ENCODE data around the gene HDAC4. TPM values are rescaled to one million over a fixed set of nuclear protein-coding genes. Genes with fewer than 3 reads are reported as not detected.

The HDAC4 gene
- total RNA-seq, 2 donors from 2014 or later: 22.3 to 48.6 TPM

DNA sequence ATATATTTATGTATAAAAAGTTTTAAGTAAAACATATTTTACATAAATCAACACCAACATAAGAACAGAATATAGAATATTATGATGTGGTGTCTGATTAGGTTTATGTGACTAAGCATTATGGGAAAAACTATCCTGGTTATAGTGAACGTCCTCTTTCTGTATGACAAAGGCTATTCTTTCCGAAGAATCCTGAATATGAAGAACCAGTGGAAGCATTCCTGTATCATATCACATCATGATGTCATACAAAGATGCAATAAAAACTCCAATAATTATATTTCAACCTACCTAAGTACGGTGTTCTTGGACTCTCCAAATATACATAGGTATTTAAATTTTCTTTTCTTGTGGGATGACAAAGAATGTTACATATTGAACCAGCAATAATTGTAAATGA is 37.5 kb upstream of the HDAC4 start:
- Mint-ChIP-seq H3K4me3 (no peak overlapping the region), H3K27me3 (peaks cover 6 to 8% of the 10 kb centered on the region in 2 donors)

DNA sequence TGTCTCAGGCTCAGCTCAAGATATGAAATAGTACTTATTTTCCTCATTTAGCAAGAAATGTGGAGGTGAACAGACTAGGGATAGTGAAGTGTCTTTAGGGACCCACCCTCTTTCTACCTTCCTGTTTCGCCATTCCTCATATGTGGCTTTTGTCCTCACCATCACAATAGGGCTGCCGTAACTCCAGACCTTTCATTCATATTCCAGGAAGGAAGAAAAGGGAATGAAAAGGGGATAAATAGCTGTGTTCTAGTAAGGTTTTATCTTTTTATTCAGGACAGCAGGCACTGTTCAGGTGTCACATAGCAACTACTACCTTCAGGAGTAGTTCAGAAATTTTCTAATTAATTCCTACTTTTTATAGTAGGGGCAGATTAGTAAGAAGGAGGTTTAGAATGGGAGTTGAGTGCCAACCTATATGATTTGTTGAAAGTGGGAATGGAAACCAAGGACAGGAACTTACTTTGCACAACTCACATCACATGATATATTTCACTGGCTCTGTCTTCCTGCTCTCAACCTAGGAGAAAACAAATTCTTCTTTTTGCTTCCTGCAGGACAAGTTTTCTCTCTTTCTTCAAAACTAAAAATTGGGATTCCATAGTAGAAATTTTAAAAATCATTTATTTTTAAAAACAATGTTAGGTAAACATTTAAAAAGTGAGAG is 36.0 kb upstream of the HDAC4 start:
- DNase-seq (ENCODE audit: low spot score): no peak
- H3K9me3 Mint-ChIP-seq: peaks cover 5% of the 10 kb centered on the region
- ATAC-seq: no peak
- H3K36me3 Mint-ChIP-seq: peaks cover 11% of the 10 kb centered on the region
- peaks cover 6 to 8% of the 10 kb centered on the region in 2 donors for H3K27me3 Mint-ChIP-seq
- peak overlapping the region in 1 of 2 donors; percentile 19 for H3K27ac Mint-ChIP-seq
- H3K4me1 Mint-ChIP-seq (ENCODE audit: low read depth in 2 of 2): peaks cover 27 to 32% of the 10 kb centered on the region in 2 donors
- no peak overlapping the region for H3K4me3 Mint-ChIP-seq

More for the DNA sequence above, 37.5 kb upstream of the HDAC4 start:
- ATAC-seq (no peak), DNase-seq (ENCODE audit: low spot score) (no peak)
- Mint-ChIP-seq H3K4me1 (ENCODE audit: low read depth in 2 of 2) (peaks cover 27 to 36% of the 10 kb centered on the region in 2 donors), H3K36me3 (peaks cover 7% of the 10 kb centered on the region), H3K27ac (no peak overlapping the region), H3K9me3 (peaks cover 5% of the 10 kb centered on the region)

DNA sequence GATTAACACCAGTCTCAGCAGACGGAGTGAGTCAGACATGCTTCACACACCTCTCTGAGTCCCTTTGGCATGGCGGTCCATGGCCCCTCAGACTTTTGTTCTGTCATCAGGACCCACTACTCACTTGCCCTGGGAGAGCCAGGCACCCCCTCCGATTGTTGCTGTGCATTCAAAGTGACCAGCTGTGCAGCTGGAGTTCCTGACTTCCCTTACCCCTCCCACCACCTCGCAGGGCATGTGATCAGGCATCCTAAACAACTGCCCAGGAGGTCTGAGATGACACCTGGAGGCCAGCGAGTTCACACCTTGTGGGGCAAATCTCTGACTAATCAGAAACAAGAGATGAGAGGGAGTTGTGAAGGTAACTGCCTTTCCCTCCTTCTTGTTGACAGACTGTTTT is 35.3 kb upstream of the HDAC4 start:
- ATAC-seq: no peak
- DNase-seq (ENCODE audit: low spot score): no peak
- Mint-ChIP-seq H3K9me3 (peaks cover 5% of the 10 kb centered on the region), H3K27me3 (peaks cover 6 to 8% of the 10 kb centered on the region in 2 donors), H3K27ac (peak overlapping the region in 1 of 2 donors; percentile 19), H3K36me3 (peaks cover 11% of the 10 kb centered on the region), H3K4me3 (no peak overlapping the region), H3K4me1 (ENCODE audit: low read depth in 2 of 2) (peaks cover 24 to 27% of the 10 kb centered on the region in 2 donors)

DNA sequence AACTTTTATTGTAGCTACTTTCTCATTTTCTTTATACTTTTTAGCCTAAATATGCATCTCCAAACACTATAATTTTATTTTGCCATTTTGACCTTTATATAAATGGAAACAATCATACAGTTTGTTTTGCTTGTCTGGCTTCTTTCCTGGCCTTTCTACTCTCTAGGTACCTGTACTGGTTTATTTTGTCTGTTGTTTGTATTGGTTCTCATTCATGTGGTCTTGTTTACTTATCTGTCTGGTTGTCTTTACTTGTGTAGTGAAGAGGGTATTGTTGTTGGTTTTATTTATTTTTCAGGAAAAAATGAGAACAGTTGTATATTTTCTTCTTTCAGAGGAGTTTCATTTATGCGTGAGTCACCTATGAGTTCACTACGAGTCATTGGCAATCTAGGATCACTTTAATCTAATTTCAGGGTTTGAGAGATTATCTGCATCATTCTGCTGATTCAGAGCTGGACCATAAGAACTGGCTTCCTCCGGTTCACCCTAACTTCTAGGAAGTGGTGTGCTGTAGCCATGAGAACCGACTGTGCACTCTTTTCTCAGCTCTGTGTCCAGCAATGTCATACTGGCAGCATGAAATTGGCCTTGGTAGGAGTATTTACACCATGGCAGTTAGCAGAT is 33.1 kb upstream of the HDAC4 start:
- H3K9me3 Mint-ChIP-seq: peaks cover 5% of the 10 kb centered on the region
- H3K4me1 Mint-ChIP-seq (ENCODE audit: low read depth in 2 of 2): peaks cover 12 to 15% of the 10 kb centered on the region in 2 donors
- H3K27me3 Mint-ChIP-seq: peaks cover 6% of the 10 kb centered on the region in 2 donors
- DNase-seq (ENCODE audit: low spot score) (no peak), ATAC-seq (peak in 1 of 2 donors; percentile 77)
- no peak overlapping the region for H3K27ac Mint-ChIP-seq
- no peak overlapping the region for H3K4me3 Mint-ChIP-seq
- H3K36me3 Mint-ChIP-seq: peaks cover 11% of the 10 kb centered on the region

DNA sequence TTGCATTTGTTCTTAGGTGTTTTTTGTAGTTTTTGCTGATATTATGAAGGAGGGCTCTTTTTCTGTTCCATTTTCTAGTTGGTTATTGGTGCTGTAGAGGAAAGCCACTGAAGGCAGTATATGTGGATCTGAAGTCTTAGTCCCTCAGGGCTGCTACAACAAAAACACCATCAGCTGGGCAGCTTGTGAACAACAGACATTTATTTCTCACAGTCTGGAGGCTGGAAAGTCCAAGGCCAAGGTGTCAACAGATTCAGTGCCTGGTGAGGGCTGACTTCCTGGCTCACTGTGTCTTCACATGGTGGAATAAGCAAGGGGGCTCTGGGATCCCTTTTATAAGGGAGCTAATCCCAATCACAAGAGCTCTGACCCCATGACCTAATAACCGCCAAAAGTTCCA is 31.4 kb upstream of the HDAC4 start:
- DNase-seq (ENCODE audit: low spot score) (no peak), ATAC-seq (no peak)
- Mint-ChIP-seq H3K27ac (peak overlapping the region in 1 of 2 donors; percentile 11), H3K27me3 (peaks cover 12 to 13% of the 10 kb centered on the region in 2 donors), H3K4me3 (no peak overlapping the region), H3K9me3 (peaks cover 5% of the 10 kb centered on the region), H3K36me3 (peaks cover 11% of the 10 kb centered on the region), H3K4me1 (ENCODE audit: low read depth in 2 of 2) (peaks cover 12 to 14% of the 10 kb centered on the region in 2 donors)

DNA sequence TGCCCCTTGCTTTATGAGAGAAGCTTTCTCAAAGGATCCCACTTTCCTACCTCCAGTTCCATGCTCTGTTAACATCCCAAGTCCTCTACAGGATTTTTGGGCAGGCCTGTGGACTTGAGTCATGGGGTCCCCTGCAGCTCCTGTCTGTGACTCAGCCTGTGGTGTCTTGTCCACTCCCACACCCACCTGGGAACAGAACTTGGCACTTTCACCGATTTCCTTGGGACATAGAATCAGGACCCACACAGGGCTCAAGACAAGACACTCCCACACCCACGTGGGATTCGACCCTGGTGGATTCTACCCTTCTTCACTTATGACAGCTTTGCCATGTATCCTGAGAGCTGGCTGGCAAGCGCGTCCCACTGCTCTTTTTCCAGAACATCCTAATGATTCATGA is 30.7 kb upstream of the HDAC4 start:
- peak overlapping the region in 1 of 2 donors; percentile 11 for H3K27ac Mint-ChIP-seq
- H3K9me3 Mint-ChIP-seq: peaks cover 5% of the 10 kb centered on the region
- peaks cover 13 to 14% of the 10 kb centered on the region in 2 donors for H3K27me3 Mint-ChIP-seq
- no peak overlapping the region for H3K4me3 Mint-ChIP-seq
- DNase-seq (ENCODE audit: low spot score) (no peak), ATAC-seq (no peak)
- H3K4me1 Mint-ChIP-seq (ENCODE audit: low read depth in 2 of 2): peaks cover 12 to 14% of the 10 kb centered on the region in 2 donors
- peaks cover 11% of the 10 kb centered on the region for H3K36me3 Mint-ChIP-seq

DNA sequence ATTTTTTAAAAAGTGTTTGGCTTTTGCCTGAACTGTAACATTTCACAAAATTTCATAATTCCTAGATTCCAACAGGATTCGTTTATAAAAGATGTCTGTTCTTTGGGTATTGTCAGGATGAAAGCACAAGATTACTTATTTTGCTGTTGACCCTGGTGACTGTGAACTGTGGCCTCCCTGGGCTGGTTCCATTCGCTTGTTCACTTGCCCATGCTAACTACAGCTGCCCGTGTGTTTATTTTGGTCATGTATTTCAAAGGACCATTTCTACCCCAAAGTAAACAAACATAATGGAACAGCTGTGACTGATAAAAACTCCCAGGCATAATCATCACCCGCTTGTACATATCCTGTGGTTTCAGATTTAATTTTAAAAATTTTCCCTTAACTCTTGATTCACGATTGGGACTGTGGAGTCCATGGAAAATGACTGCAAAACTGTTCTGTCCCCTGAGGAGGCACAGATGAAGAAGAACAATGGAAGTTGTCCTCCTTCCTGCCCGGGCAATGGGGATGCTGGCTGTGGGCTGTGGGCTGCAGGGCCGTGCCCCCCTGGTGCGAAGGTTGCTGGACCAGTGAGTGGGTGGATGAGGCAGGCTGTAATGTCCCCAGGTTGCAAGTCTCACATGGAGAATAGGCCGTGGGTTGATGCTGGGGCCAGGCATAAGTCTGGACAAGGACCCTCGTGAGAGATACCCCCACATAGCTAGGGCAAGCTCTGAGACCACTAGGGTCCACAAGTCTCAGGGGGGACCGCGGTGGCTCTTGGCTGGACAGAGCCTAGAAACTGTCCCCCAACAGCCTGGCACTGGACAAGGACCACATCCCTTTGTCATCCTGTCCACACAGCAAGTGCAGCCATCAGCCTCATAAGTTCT is 28.9 kb upstream of the HDAC4 start:
- ATAC-seq: no peak
- H3K36me3 Mint-ChIP-seq: peaks cover 11% of the 10 kb centered on the region
- peaks cover 5% of the 10 kb centered on the region for H3K9me3 Mint-ChIP-seq
- peaks cover 10 to 14% of the 10 kb centered on the region in 2 donors for H3K4me1 Mint-ChIP-seq (ENCODE audit: low read depth in 2 of 2)
- no peak overlapping the region for H3K4me3 Mint-ChIP-seq
- H3K27ac Mint-ChIP-seq: no peak overlapping the region
- peaks cover 10 to 14% of the 10 kb centered on the region in 2 donors for H3K27me3 Mint-ChIP-seq
- DNase-seq (ENCODE audit: low spot score): no peak

DNA sequence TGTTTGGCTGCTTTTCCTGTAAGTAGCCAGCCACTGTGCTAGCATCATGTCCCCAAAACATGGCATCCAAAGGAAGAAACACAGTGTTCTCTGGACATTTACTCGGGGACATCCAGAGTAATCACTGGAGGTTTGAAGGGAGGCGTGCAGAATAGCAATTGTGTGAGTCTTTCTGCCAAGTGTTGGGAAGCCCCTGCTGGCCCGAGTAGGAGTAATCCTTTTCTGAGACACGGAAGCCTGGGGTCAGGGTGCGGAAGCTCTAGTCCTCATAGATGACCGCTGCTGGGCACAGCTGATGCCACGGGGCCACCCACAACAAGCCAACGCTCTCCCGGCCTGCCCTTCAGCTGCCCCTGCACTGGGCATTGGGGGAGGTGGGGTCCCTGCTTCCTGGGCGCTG is 24.8 kb upstream of the HDAC4 start:
- Mint-ChIP-seq H3K27ac (no peak overlapping the region), H3K9me3 (no peaks in the 10 kb centered on the region), H3K27me3 (peaks cover 10 to 11% of the 10 kb centered on the region in 2 donors), H3K4me1 (ENCODE audit: low read depth in 2 of 2) (no peaks in the 10 kb centered on the region), H3K4me3 (no peak overlapping the region), H3K36me3 (no peaks in the 10 kb centered on the region)
- no peak for DNase-seq (ENCODE audit: low spot score)
- ATAC-seq: no peak

DNA sequence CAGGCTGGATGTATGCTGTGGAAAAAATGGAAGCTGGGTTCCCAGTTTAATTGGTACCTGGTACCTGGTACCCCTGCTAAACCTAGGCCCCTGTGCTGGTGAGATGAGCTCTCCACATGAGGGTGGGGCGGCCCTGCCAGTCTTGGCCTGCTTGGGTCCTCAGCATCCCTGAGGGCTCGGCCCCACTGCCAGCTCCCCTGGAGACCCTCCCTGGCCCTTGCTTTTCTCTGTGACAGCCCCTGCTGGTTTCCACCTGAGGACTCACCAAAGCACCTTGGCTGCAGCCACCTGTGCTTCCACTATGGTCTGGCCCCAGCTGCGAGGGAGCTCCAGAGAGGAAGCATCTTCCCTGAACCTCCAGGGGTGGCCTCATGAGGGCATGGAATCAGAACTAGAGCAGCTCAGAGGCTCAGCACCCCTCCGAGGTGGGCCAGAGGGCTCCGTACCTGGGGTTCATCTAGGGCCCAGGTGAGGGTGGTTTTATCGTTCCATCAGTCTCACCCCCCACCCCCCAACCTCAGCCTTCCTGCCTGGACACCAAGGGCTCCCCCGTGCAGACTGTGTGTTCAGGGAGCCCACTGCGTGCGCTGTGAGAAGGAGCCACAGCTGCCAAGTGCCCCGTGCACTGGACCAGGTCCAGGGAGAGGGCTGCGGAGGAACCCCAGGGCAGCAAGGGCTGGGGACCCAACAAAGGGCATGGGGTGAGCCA is 23.7 kb upstream of the HDAC4 start:
- Mint-ChIP-seq H3K27ac (no peak overlapping the region), H3K27me3 (peaks cover 16 to 18% of the 10 kb centered on the region in 2 donors), H3K36me3 (no peaks in the 10 kb centered on the region), H3K9me3 (no peaks in the 10 kb centered on the region), H3K4me1 (ENCODE audit: low read depth in 2 of 2) (no peaks in the 10 kb centered on the region), H3K4me3 (no peak overlapping the region)
- ATAC-seq: peak in 1 of 2 donors; percentile 20
- no peak for DNase-seq (ENCODE audit: low spot score)

DNA sequence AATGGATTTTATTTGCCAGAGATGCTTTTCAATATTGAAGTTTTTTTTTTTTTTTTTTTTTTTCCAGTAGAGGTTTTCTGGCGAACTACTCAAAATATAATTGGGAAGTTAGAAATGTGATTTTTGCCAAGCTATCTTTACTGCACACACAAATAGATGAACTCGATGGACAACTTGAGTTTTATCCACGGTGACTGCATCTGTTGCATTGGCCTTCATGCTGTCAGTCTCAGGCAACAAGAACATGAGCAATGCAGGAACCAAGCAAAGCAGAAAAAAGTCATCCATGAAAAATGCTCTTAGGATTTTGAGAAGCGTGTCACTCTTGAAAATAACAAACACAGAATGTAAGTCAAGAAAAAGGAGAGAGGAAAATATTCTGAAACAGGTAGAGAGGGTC is 22.7 kb upstream of the HDAC4 start:
- Mint-ChIP-seq H3K27me3 (peaks cover 18 to 21% of the 10 kb centered on the region in 2 donors), H3K9me3 (no peaks in the 10 kb centered on the region), H3K4me1 (ENCODE audit: low read depth in 2 of 2) (no peaks in the 10 kb centered on the region), H3K27ac (no peak overlapping the region), H3K36me3 (no peaks in the 10 kb centered on the region), H3K4me3 (no peak overlapping the region)
- DNase-seq (ENCODE audit: low spot score): no peak
- no peak for ATAC-seq

DNA sequence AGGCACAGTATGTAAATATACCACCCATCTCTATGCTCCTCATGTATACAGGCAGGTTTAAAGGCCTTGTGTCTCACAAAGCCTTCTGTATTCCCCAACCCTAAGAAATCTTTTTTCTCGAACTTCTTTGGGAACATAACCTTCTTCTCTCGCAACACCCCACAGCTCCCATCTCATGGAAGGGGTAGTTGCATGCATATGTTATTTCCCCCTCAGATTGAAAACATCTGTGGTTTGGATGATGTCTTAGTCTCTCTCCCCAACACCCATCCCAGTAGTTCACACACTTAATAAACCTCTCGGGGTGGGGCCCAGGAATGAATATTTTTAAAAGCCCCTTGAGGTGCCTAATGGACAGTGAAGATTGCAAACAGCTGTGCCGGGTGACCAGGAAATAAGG is 21.0 kb upstream of the HDAC4 start:
- ATAC-seq: no peak
- Mint-ChIP-seq H3K4me3 (no peak overlapping the region), H3K27me3 (peaks cover 16 to 25% of the 10 kb centered on the region in 2 donors), H3K27ac (no peak overlapping the region), H3K4me1 (ENCODE audit: low read depth in 2 of 2) (no peaks in the 10 kb centered on the region), H3K36me3 (no peaks in the 10 kb centered on the region), H3K9me3 (no peaks in the 10 kb centered on the region)
- no peak for DNase-seq (ENCODE audit: low spot score)

DNA sequence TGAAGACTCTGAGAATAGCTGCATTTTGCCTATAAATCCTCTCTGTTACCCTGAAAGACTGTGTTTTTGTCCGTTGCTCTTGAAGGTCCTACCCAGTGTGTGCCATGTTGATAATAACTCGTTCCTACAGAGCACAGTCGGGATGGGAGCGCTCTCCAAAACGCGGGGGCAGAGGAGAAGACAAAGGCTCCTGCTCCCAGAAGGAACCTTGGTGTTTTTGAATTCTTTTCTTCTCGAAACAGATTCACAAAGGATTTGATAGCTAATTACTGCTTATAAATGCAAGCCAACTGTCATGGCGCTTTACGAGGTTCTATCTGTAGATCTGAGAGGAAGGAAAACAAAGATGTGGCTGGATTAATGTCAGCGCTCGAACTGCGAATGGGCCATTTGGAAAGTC is 19.3 kb upstream of the HDAC4 start:
- ATAC-seq (no peak), DNase-seq (ENCODE audit: low spot score) (no peak)
- no peaks in the 10 kb centered on the region for H3K36me3 Mint-ChIP-seq
- H3K9me3 Mint-ChIP-seq: no peaks in the 10 kb centered on the region
- no peak overlapping the region for H3K4me3 Mint-ChIP-seq
- H3K27ac Mint-ChIP-seq: no peak overlapping the region
- peaks cover 25 to 33% of the 10 kb centered on the region in 2 donors for H3K27me3 Mint-ChIP-seq
- no peaks in the 10 kb centered on the region for H3K4me1 Mint-ChIP-seq (ENCODE audit: low read depth in 2 of 2)

DNA sequence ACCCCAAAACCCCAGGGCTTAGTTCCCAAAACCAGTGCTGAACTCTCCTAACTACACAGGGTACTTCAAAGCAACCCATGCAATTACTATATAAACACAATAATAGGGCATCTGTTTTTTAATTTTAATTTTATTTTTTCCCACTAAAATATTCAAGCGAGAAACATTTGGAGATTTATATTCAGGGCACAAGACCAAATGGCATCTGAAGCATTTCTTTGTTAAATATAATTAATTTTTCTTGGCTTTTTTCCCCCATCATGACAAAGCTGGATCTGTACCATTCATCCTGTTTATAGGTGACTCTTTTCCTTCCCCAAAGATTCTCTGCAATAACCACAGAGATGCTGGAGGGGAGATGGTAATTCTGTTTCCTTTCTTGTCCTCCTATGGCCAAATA is 18.1 kb upstream of the HDAC4 start:
- H3K9me3 Mint-ChIP-seq: no peaks in the 10 kb centered on the region
- peaks cover 25 to 33% of the 10 kb centered on the region in 2 donors for H3K27me3 Mint-ChIP-seq
- no peak for ATAC-seq
- no peak for DNase-seq (ENCODE audit: low spot score)
- peaks cover 5% of the 10 kb centered on the region for H3K36me3 Mint-ChIP-seq
- no peak overlapping the region for H3K27ac Mint-ChIP-seq
- H3K4me3 Mint-ChIP-seq: no peak overlapping the region
- H3K4me1 Mint-ChIP-seq (ENCODE audit: low read depth in 2 of 2): peaks cover 4% of the 10 kb centered on the region in 2 donors
